Activated T-cell treated with anti-CD3 and anti-CD28 coated beads, Interleukin-2, amount 50 U/mL, for 48 hours (primary cell): ENCODE results near the gene TSHR.
"Not testable (repeated sequence)": the region's sequence is repeated elsewhere in the genome, so short reads cannot be mapped to it uniquely, and the experiment has no call there.

Source experiments
- DNase-seq, 2 experiments: peaks; one replicate each; pipeline ENCODE4 v3.0.0-alpha.2; 2020

Gene TSHR

DNA sequence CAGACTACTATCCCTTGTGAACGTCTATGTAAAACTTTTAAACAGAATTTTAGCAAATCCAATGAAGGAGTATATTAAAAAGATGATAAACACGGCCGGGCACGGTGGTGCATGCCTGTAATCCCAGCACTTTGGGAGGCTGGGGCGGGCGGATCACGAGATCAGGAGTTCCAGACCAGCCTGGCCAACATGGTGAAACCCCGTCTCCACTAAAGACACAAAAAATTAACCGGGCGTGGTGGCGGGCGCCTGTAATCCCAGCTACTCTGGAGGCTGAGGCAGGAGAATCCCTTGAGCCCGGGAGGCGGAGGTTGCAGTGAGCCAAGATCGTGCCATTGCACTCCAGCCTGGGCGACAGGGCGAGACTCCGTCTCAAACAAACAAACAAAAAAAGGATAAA, 2.2 kb upstream of the TSHR start:
- not testable (repeated sequence) for DNase-seq

- DNase-seq: peak; percentile 81 to 82
Measured at GRCh38 chr14:80954687-80955299, 628 bp upstream of the TSHR start.

DNA sequence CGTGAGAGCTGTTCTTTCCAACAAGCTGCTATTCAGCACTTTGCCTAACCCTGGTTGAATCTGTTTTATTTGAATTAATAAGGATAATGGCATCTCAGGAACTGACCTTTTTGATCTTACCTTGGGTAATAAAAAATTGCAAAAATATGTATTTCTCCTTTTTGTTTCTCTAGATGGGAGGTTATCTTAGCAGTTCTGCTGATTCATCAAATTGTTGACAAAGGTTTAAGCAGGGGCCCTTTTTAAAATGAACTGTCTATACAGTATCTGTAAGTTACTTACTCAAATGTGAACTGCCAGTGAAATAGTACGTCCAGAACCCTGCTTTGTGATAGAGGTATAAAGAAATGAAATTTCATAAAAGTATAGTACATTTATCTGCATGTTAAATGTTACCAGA, 681 bp downstream of the TSHR start:
- DNase-seq: no peak

GRCh38 chr14:80956922-80957321, 1.5 kb downstream of the TSHR start:
- no peak for DNase-seq

- no peak for DNase-seq
Measured at GRCh38 chr14:80957613-80958012, 2.2 kb downstream of the TSHR start.

GRCh38 chr14:80958226-80958625, 2.8 kb downstream of the TSHR start:
- DNase-seq: no peak

- no peak for DNase-seq
Measured at GRCh38 chr14:80958939-80959338, 3.5 kb downstream of the TSHR start.

GRCh38 chr14:80959496-80959895, 4.1 kb downstream of the TSHR start:
- peak; percentile 53 to 57 for DNase-seq

GRCh38 chr14:80965037-80965436, 9.6 kb downstream of the TSHR start:
- DNase-seq: no peak

DNA sequence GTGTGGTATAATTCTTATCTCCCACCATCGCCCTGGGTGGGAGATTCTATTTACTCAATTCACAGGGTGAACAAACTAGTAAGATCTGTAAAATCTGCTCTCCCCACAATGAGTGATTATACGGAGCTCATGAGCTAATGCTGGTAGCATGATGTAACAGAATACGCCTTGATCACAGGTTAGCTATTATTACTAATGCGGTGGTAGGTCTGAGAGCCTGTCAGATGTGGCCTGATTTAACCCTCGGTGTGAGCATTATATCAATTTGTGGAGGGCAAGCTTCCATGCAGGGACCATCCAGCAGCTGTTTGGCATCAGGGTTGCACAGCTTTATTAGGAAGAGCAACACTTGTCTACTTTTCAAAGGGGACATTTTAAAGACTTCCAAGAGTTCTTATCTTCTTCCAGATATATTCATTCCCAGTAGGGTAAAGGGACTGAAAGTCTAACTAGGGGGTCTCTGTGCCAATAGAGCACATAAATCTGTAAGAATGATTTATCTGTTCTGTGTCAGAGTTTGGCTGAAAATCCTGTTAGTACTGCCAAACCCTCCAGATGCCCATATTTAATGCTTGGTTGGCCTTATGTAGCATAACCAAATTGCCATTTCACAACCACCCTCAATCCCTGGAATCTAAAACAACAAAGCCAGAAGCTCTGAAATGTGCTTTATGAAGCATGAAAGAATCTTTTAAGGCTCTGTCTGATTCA, 18.7 kb downstream of the TSHR start:
- no peak for DNase-seq

GRCh38 chr14:80974679-80975078, 19.3 kb downstream of the TSHR start:
- DNase-seq: no peak

DNA sequence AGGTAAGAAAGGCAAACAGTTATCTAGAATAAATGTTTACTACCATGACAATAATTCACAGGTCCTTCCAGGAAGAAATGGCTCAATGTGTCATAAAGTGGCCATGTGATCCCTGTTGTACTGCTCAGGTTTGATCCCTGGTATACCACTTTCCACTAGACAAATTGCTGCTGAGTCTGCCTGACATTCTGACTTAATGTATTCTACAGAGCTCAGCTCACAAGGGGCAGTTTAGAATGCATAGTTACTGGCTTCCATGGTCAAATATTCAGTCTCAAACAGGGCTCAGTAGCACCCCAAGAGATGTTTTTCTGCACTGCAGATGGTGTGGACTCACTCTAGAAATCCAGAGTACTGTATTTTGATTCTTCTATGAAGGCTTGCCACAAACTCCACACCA, 21.8 kb downstream of the TSHR start:
- DNase-seq: no peak

- DNase-seq: no peak
Measured at GRCh38 chr14:80978403-80978802, 23.0 kb downstream of the TSHR start.

- no peak for DNase-seq
Measured at GRCh38 chr14:80979951-80980350, 24.5 kb downstream of the TSHR start.

DNA sequence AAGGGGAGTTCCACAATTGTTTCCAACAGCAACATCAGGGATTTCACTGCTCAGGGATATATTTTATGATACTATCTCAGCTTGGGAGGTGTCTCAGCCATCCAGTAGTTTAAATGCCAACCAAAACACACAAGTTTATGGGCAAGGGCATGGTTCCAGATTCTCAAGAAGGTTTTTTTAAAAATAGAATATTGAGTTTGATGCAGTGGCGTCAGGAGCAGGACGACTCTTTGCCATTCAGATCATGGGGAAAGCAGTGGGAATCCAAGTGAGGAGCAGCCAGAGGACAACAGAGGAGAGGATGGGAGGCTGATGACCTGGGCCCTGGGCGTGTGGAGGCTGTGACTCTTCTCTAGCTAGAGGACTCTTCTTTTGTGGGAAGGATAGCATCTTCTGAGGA, 25.7 kb downstream of the TSHR start:
- no peak for DNase-seq

DNA sequence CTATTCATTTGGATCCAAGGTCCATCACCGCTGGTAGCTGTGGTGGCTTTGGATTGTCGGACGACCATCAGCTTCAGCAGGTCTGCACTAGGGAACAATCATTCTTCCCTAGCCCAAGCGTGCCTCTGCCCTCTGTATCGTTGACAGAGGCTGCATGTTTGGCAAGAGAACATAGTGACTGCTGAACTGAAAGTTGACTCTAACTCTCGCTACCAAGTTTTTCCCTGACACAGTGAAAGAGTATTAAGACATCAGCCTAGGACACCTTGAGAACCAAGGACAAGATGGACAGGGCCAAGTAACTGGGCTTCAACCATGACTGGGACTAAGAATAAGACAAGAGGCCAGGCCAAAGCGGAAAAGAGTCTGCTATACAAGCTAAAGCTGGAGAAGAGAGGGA, 26.3 kb downstream of the TSHR start:
- no peak for DNase-seq

GRCh38 chr14:80982711-80983110, 27.3 kb downstream of the TSHR start:
- no peak for DNase-seq

DNA sequence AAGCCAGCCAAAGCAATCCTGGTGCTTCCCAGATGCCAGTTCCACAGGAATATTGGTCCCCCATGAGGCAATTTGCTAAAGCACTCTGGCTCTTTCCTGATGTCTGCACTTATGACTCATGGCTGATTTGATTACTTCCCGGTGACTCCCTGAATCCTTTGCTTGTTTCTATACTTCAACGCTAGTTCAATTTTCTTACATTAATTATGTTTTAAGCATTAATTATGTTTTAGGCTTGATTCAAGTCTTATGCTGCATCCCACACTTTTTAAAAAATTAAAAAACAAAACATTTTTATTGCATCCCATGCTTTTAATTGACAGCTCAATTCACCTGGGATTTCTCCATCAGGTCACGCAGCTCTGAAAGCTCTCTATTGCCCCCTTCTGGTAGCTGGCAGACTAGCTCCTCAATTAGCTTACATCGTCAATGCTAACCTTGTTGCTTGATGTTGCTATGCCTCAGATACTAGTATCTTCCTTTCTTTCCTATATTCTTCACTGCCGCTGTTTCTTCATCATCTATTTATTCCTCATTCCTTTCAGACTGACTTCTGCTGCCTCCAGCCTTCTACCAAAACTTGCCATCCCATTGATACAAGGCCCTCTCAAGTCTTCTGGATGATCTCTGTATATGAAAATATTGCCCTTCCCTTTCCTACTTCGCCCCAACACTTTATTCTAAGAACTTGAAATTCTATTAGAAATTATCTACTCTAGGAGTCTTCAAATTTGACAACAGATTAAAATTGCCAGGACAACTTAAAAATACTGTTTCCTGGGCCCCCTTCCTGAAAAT, 32.0 kb downstream of the TSHR start:
- peak; percentile 69 to 70 for DNase-seq

DNA sequence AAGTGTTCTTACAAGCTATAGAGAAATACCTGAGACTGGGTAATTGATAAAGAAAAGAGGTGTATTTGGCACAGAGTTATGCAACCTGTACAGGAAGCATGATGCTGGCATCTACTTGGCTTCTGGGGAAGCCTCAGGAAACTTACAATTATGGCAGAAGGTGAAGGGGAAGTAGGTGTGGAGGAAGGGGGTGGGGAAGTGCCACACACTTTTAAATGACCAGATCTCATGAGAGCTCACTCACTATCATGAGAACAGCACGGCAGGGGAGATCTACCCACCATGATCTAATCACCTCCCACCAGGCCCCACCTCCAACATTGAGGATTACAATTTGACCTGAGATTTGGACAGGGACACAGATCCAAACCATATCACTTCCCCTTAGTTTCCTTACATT, 32.8 kb downstream of the TSHR start:
- DNase-seq: no peak

- DNase-seq: no peak
Measured at GRCh38 chr14:80988735-80989429, 33.5 kb downstream of the TSHR start.

DNA sequence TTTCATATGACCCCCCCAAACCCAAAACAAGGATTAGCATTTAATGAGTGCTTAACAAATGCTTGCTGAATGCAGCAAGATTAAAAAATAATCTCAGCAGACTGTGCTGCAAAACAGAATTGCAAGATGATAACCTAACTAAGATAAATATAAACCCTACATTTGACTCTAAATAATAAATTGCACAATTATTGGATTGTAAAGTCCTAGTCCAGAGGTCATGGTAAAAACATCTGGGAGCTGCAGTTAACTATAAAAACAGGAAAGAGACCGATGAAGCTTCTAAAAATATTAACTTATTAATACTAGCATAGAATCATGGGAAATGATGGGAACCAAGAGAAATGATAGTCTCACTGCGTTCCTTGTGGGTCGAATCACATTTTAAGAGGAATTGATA, 37.2 kb downstream of the TSHR start:
- no peak for DNase-seq

GRCh38 chr14:80996049-80996901, 40.9 kb downstream of the TSHR start:
- DNase-seq: no peak
